Measurements from ENCODE around the gene YPEL2. TPM values are rescaled to one million over a fixed set of nuclear protein-coding genes. Genes with fewer than 3 reads are reported as not detected.

YPEL2 gene
- total RNA-seq, 2 donors from 2014 or later = 22.8 to 27.7 TPM

DNA sequence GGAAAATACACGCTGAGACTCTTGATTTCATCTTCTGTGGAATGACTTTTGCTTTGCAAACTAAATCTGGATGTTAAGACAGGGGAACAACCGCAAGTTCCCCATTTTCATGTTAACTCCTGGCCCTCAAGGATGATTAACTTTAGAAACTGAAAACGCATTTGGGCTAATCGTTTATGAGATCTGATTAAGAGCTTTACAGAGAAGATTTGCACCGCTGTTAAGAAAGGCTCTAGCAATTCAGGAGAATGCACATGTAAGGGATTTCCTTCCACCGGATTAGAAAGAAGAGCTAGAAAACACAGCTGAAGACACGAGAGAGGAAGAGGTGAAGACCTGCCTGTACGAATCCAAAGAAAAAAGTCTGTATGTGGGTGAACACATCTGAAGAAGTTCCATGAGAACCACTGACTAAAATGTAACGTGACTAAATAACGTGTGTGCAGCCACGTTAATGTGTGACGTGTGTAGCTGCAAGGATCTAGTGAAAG is 106.4 kb downstream of the YPEL2 start:
- H3K27ac ChIP-seq (ENCODE audit: low read depth, low read length) = no peak overlapping the region
- Mint-ChIP-seq H3K9me3 (peaks cover under 1% of the 10 kb centered on the region), H3K36me3 (ENCODE audit: low read depth) (no peaks in the 10 kb centered on the region), H3K27ac (no peak overlapping the region), H3K4me1 (peaks cover 39% of the 10 kb centered on the region), H3K4me3 (no peak overlapping the region), H3K27me3 (ENCODE audit: insufficient read depth) (peaks cover 13% of the 10 kb centered on the region)
- H3K36me3 ChIP-seq (ENCODE audit: control insufficient read depth, insufficient read depth, low read length) = no peaks in the 10 kb centered on the region
- no peak overlapping the region for H3K9ac ChIP-seq (ENCODE audit: extremely low read depth, low read length, poor library complexity, severe bottlenecking)
- peaks cover 2% of the 10 kb centered on the region for H3K9me3 ChIP-seq (ENCODE audit: control insufficient read depth, low read length)
- no peak for DNase-seq
- peaks cover 21% of the 10 kb centered on the region for H3K4me1 ChIP-seq (ENCODE audit: control insufficient read depth, insufficient read depth, low read length)
- no peak overlapping the region for H3K4me3 ChIP-seq (ENCODE audit: low read length)
- TF ChIP-seq CTCF (conservative IDR thresholded peaks at IDR 0.05) = no peak
- WGBS, 2 experiments (ENCODE audit: insufficient coverage in 1 of 2, insufficient read length in 1 of 2) = 82 to 87% methylated on average over 12 of the region's 12 CpGs
- H3K27me3 ChIP-seq (ENCODE audit: control insufficient read depth, insufficient read depth, low read length, poor library complexity, severe bottlenecking) = no peaks in the 10 kb centered on the region

- no peak for TF ChIP-seq CTCF (conservative IDR thresholded peaks at IDR 0.05)
- H3K4me1 ChIP-seq (ENCODE audit: control insufficient read depth, insufficient read depth, low read length) = peaks cover 21% of the 10 kb centered on the region
- H3K4me3 Mint-ChIP-seq = no peak overlapping the region
- no peaks in the 10 kb centered on the region for H3K36me3 Mint-ChIP-seq (ENCODE audit: low read depth)
- no peak overlapping the region for H3K27ac ChIP-seq (ENCODE audit: low read depth, low read length)
- no peak overlapping the region for H3K9ac ChIP-seq (ENCODE audit: extremely low read depth, low read length, poor library complexity, severe bottlenecking)
- H3K4me1 Mint-ChIP-seq = peaks cover 35% of the 10 kb centered on the region
- no peak overlapping the region for H3K4me3 ChIP-seq (ENCODE audit: low read length)
- peak; percentile 71 for DNase-seq
- WGBS, 2 experiments (ENCODE audit: insufficient coverage in 1 of 2, insufficient read length in 1 of 2) = 91 to 94% methylated on average over 3 of the region's 4 CpGs
- H3K36me3 ChIP-seq (ENCODE audit: control insufficient read depth, insufficient read depth, low read length) = no peaks in the 10 kb centered on the region
- H3K27ac Mint-ChIP-seq = no peak overlapping the region
- no peaks in the 10 kb centered on the region for H3K9me3 Mint-ChIP-seq
- H3K9me3 ChIP-seq (ENCODE audit: control insufficient read depth, low read length) = no peaks in the 10 kb centered on the region
- H3K27me3 ChIP-seq (ENCODE audit: control insufficient read depth, insufficient read depth, low read length, poor library complexity, severe bottlenecking) = no peaks in the 10 kb centered on the region
- peaks cover 8% of the 10 kb centered on the region for H3K27me3 Mint-ChIP-seq (ENCODE audit: insufficient read depth)
These were observed 107.8 kb downstream of the YPEL2 start for GRCh38 chr17:59439262-59439661.

- peaks cover 34% of the 10 kb centered on the region for H3K4me1 Mint-ChIP-seq
These were observed 108.3 kb downstream of the YPEL2 start for GRCh38 chr17:59439741-59440211.

More at GRCh38 chr17:59439741-59440211, 108.3 kb downstream of the YPEL2 start:
- no peak for TF ChIP-seq CTCF (conservative IDR thresholded peaks at IDR 0.05)
- peaks cover 4% of the 10 kb centered on the region for H3K27me3 Mint-ChIP-seq (ENCODE audit: insufficient read depth)
- Histone ChIP-seq H3K9me3 (ENCODE audit: control insufficient read depth, low read length) (no peaks in the 10 kb centered on the region), H3K27ac (ENCODE audit: low read depth, low read length) (no peak overlapping the region), H3K4me1 (ENCODE audit: control insufficient read depth, insufficient read depth, low read length) (peaks cover 21% of the 10 kb centered on the region), H3K27me3 (ENCODE audit: control insufficient read depth, insufficient read depth, low read length, poor library complexity, severe bottlenecking) (no peaks in the 10 kb centered on the region), H3K9ac (ENCODE audit: extremely low read depth, low read length, poor library complexity, severe bottlenecking) (no peak overlapping the region), H3K36me3 (ENCODE audit: control insufficient read depth, insufficient read depth, low read length) (no peaks in the 10 kb centered on the region), H3K4me3 (ENCODE audit: low read length) (no peak overlapping the region)
- 81 to 92% methylated on average over 5 to 6 of the region's 6 CpGs for WGBS, 2 experiments (ENCODE audit: insufficient coverage in 1 of 2, insufficient read length in 1 of 2)
- H3K4me3 Mint-ChIP-seq = no peak overlapping the region
- no peaks in the 10 kb centered on the region for H3K9me3 Mint-ChIP-seq
- DNase-seq = no peak
- no peak overlapping the region for H3K27ac Mint-ChIP-seq
- H3K36me3 Mint-ChIP-seq (ENCODE audit: low read depth) = no peaks in the 10 kb centered on the region
